ENCODE data around the gene ARHGAP22.

DNA sequence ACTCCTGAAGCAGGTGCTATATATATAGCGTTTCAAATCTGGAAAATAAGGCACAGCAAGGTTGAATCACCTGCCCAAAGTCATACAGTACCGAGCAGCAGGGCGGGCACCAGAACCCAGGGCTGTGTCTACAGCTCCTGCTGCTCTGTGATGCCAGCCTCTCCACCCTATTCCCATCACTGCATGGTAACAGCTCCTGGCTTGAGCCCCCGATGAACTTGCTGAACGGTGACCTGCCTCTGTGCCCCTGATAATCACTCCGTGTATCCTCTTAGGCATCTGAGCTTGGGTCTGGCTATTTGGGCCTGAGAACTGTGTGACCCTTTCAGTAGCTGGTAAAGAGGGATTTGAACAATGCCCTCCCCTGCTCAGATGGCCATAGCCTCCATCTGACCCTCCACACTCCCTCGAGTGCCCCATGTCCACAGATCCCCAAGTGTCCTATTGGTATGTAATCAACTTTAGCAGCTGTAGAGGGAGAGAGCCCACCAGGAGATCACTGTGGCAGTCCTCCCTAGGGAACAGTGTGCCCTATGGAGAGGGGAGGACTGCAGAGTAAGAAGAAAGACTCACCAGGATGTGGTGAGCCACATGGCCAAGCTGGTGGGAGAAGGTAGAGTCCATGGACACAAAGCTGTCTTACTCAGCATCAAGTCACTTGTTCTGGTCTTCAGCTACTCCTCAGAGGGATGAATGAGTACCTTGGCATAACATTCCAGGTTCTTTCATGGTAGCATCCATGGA, 1.1 kb upstream of the ARHGAP22 start:
- TF ChIP-seq, protein P1, sequence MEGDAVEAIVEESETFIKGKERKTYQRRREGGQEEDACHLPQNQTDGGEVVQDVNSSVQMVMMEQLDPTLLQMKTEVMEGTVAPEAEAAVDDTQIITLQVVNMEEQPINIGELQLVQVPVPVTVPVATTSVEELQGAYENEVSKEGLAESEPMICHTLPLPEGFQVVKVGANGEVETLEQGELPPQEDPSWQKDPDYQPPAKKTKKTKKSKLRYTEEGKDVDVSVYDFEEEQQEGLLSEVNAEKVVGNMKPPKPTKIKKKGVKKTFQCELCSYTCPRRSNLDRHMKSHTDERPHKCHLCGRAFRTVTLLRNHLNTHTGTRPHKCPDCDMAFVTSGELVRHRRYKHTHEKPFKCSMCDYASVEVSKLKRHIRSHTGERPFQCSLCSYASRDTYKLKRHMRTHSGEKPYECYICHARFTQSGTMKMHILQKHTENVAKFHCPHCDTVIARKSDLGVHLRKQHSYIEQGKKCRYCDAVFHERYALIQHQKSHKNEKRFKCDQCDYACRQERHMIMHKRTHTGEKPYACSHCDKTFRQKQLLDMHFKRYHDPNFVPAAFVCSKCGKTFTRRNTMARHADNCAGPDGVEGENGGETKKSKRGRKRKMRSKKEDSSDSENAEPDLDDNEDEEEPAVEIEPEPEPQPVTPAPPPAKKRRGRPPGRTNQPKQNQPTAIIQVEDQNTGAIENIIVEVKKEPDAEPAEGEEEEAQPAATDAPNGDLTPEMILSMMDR (IDR thresholded peaks at IDR 0.05; ENCODE audit: poor library complexity, severe bottlenecking), result no peak
- TF ChIP-seq TAF1 (IDR thresholded peaks at IDR 0.05; ENCODE audit: low read depth), result no peak
- no peak for TF ChIP-seq POLR2AphosphoS5 (IDR thresholded peaks at IDR 0.05)
- TF ChIP-seq EZH2 (IDR thresholded peaks at IDR 0.05; ENCODE audit: borderline replicate concordance, insufficient read depth, low read length, poor library complexity, severe bottlenecking), result no peak
- no peak for TF ChIP-seq EP300 (conservative IDR thresholded peaks at IDR 0.05; ENCODE audit: poor library complexity, severe bottlenecking)
- TF ChIP-seq, protein P2, sequence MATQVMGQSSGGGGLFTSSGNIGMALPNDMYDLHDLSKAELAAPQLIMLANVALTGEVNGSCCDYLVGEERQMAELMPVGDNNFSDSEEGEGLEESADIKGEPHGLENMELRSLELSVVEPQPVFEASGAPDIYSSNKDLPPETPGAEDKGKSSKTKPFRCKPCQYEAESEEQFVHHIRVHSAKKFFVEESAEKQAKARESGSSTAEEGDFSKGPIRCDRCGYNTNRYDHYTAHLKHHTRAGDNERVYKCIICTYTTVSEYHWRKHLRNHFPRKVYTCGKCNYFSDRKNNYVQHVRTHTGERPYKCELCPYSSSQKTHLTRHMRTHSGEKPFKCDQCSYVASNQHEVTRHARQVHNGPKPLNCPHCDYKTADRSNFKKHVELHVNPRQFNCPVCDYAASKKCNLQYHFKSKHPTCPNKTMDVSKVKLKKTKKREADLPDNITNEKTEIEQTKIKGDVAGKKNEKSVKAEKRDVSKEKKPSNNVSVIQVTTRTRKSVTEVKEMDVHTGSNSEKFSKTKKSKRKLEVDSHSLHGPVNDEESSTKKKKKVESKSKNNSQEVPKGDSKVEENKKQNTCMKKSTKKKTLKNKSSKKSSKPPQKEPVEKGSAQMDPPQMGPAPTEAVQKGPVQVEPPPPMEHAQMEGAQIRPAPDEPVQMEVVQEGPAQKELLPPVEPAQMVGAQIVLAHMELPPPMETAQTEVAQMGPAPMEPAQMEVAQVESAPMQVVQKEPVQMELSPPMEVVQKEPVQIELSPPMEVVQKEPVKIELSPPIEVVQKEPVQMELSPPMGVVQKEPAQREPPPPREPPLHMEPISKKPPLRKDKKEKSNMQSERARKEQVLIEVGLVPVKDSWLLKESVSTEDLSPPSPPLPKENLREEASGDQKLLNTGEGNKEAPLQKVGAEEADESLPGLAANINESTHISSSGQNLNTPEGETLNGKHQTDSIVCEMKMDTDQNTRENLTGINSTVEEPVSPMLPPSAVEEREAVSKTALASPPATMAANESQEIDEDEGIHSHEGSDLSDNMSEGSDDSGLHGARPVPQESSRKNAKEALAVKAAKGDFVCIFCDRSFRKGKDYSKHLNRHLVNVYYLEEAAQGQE (IDR thresholded peaks at IDR 0.05; ENCODE audit: borderline replicate concordance), result no peak
- no peak for TF ChIP-seq MXI1 (conservative IDR thresholded peaks at IDR 0.05; ENCODE audit: poor library complexity, severe bottlenecking)

Data from neural cell (in vitro differentiated cells).